Testis (tissue), 3 donors: ENCODE measurements around the gene TAF5L. TPM values are rescaled to one million over a fixed set of nuclear protein-coding genes. Genes with fewer than 3 reads are reported as not detected.
"Not testable (repeated sequence)": the region's sequence is repeated elsewhere in the genome, so short reads cannot be mapped to it uniquely, and the experiment has no call there.

Experiments
- DNase-seq: peaks from one replicate; pipeline ENCODE4 v3.0.0-alpha.2; 2019
- H3K27ac ChIP-seq, 2 donors: fragments of 200-600 bp; sonication (generic); one replicate each; pipeline ENCODE4 v1.5.1; 2019
- H3K27me3 ChIP-seq: fragments of 200-600 bp; sonication (generic); one replicate; pipeline ENCODE4 v1.5.1; 2019
- H3K36me3 ChIP-seq: fragments of 200-600 bp; sonication (generic); one replicate; pipeline ENCODE4 v1.5.1; 2017; ENCODE audit warnings: low read depth; ENCODE audit errors: missing control alignments
- H3K4me1 ChIP-seq: fragments of 200-600 bp; sonication (generic); one replicate; pipeline ENCODE4 v1.5.1; 2019
- H3K4me3 ChIP-seq, 2 donors: fragments of 200-600 bp; sonication (generic); one replicate each; pipeline ENCODE4 v1.5.1; 2017 to 2019
- H3K9me3 ChIP-seq: fragments of 200-600 bp; sonication (generic); one replicate; pipeline ENCODE4 v1.5.1; 2017
- CTCF ChIP-seq, 3 experiments: fragments of 450-650 bp in 2 of 3; fragments of 200-600 bp in 1 of 3; sonication (generic) in 1 of 3; IDR thresholded peaks; one replicate each; pipeline ENCODE4 v1.5.1; 2016 to 2019; ENCODE audit warnings: antibody characterized with exemption in 3 of 3, mild to moderate bottlenecking in 2 of 3, moderate library complexity in 1 of 3
- POLR2A ChIP-seq: fragments of 450-650 bp; IDR thresholded peaks from one replicate; pipeline ENCODE4 v1.6.1; 2017; ENCODE audit warnings: antibody characterized with exemption, mild to moderate bottlenecking, moderate library complexity
- WGBS, 2 donors: methylation state at CpG; one replicate each; pipeline ENCODE4 v1.1.5; 2018; 5-methylcytosine and 5-hydroxymethylcytosine counted together
- intact Hi-C: fragments of 100-400 bp; cut with DNase I; formaldehyde crosslinking; loops from one replicate; pipeline ENCODE4 v1.15.1; 2023; ENCODE audit warnings: low total_unique reads
- polyA plus RNA-seq: library from polyadenylated mRNA; stranded (reverse); fragments of 350-450 nt; fragmentation: Illumina TruSeq; extraction: RNeasy Lipid Tissue Mini Kit (QIAGEN cat#74804); gene quantifications from one replicate; pipeline ENCODE4 v1.2.3, GENCODE V29; 2014; ENCODE audit warnings: low read depth, low replicate concordance; ENCODE audit not compliant: insufficient read depth
- total RNA-seq, 2 donors: library from RNA; depleted of rRNA; stranded (reverse); fragments of >200 nt; gene quantifications; one replicate each; pipeline ENCODE4 v1.2.3, GENCODE V29; 2016

Gene TAF5L
- total and polyA plus RNA-seq, 3 donors from 2014 or later = 12.8 to 24.6 (median 18.4) TPM

- Histone ChIP-seq H3K4me1 (peaks cover 3% of the 10 kb centered on the region), H3K27ac (no peak overlapping the region), H3K4me3 (no peak overlapping the region), H3K9me3 (no peaks in the 10 kb centered on the region), H3K36me3 (no peaks in the 10 kb centered on the region), H3K27me3 (no peaks in the 10 kb centered on the region)
- TF ChIP-seq CTCF (IDR thresholded peaks at IDR 0.05) (no peak), POLR2A (no peak)
- WGBS, 2 donors = 80 to 93% methylated on average over 3 of the region's 3 CpGs
- intact Hi-C loops = no loop called here
- no peak for DNase-seq
Observed at GRCh38 chr1:229562686-229563085, 63.2 kb downstream of the TAF5L start.

- WGBS, 2 donors = 72 to 73% methylated on average over 5 of the region's 5 CpGs
- DNase-seq = no peak
- no peaks in the 10 kb centered on the region for H3K9me3 ChIP-seq
- H3K36me3 ChIP-seq = no peaks in the 10 kb centered on the region
- H3K4me3 ChIP-seq = no peak overlapping the region
- no peak overlapping the region for H3K27ac ChIP-seq
- TF ChIP-seq POLR2A (no peak), CTCF (IDR thresholded peaks at IDR 0.05) (no peak)
- intact Hi-C loops = no loop called here
- no peaks in the 10 kb centered on the region for H3K27me3 ChIP-seq
- peaks cover 3% of the 10 kb centered on the region for H3K4me1 ChIP-seq
Observed at GRCh38 chr1:229561141-229561540, 64.8 kb downstream of the TAF5L start.

GRCh38 chr1:229560124-229560523, 65.8 kb downstream of the TAF5L start:
- H3K27me3 ChIP-seq, DNase-seq, H3K36me3 ChIP-seq, H3K9me3 ChIP-seq, H3K27ac ChIP-seq, H3K4me1 ChIP-seq, H3K4me3 ChIP-seq, intact Hi-C loops: not testable (repeated sequence)
- 77 to 89% methylated on average over 15 of the region's 15 CpGs for WGBS, 2 donors

GRCh38 chr1:229559336-229559801, 66.6 kb downstream of the TAF5L start:
- peak overlapping the region; percentile 79 to 90 for H3K4me3 ChIP-seq
- H3K4me1 ChIP-seq, DNase-seq, H3K27me3 ChIP-seq, H3K36me3 ChIP-seq, H3K9me3 ChIP-seq: not testable (repeated sequence)
- WGBS, 2 donors = 32 to 45% methylated on average over 20 of the region's 20 CpGs
- H3K27ac ChIP-seq = peak overlapping the region; percentile 73 to 91
- intact Hi-C loops = loop anchor here (5.0 kb wide), 1 partner anchor 68 kb away; the partner anchor contains the start of genes TAF5L and URB2

- Histone ChIP-seq H3K27ac (peak within 1 kb of the TSS; percentile 73 to 91), H3K4me1 (peaks cover 7% of the 10 kb centered on the region), H3K9me3 (no peaks in the 10 kb centered on the region), H3K36me3 (no peaks in the 10 kb centered on the region), H3K4me3 (peak within 1 kb of the TSS; percentile 79 to 90), H3K27me3 (no peaks in the 10 kb centered on the region)
- DNase-seq = peak; percentile 97
- TF ChIP-seq CTCF (IDR thresholded peaks at IDR 0.05) = peak; percentile 73 to 82 (median 75)
- no peak for TF ChIP-seq POLR2A
- intact Hi-C loops = loop anchor here (5.0 kb wide), 1 partner anchor 69 kb away; the partner anchor contains the start of genes TAF5L and URB2
- 0% methylated on average over 10 to 78 of the region's 109 CpGs for WGBS, 2 donors
Observed at GRCh38 chr1:229558460-229559335, 67.2 kb downstream of the TAF5L start, which contains the start of gene ABCB10. ABCB10 (minus strand) TSS chr1:229558707; CDS start chr1:229558652, 55 bp downstream.
